Spinal cord (tissue), 10 donors: Measurements from ENCODE around the gene FRY. TPM values are rescaled to one million over a fixed set of nuclear protein-coding genes. Genes with fewer than 3 reads are reported as not detected.

Experiments
- DNase-seq, 6 donors: peaks; one replicate each; pipeline versions ENCODE4 v3.0.0 to v3.0.0-alpha.2; 2013 to 2015; ENCODE audit warnings: low spot score in 6 of 6, low read depth in 4 of 6
- H3K27ac ChIP-seq: one replicate; pipeline ENCODE4 v1.5.1; 2013; ENCODE audit warnings: low read depth, low read length, control low read depth
- H3K27me3 ChIP-seq: one replicate; pipeline ENCODE4 v1.6.1; 2013; ENCODE audit warnings: low read length; ENCODE audit not compliant: control insufficient read depth, insufficient read depth
- H3K36me3 ChIP-seq: one replicate; pipeline ENCODE4 v1.6.1; 2013; ENCODE audit warnings: low read length; ENCODE audit not compliant: control insufficient read depth, insufficient read depth
- H3K4me1 ChIP-seq: one replicate; pipeline ENCODE4 v1.6.1; 2013; ENCODE audit warnings: low read length; ENCODE audit not compliant: control insufficient read depth, insufficient read depth
- H3K4me3 ChIP-seq: one replicate; pipeline ENCODE4 v1.5.1; 2013; ENCODE audit warnings: low read depth, low read length, control low read depth
- H3K9me3 ChIP-seq: one replicate; pipeline ENCODE4 v1.6.1; 2013; ENCODE audit warnings: low read length; ENCODE audit not compliant: control insufficient read depth, insufficient read depth
- WGBS: methylation state at CpG from one replicate; pipeline ENCODE4 v1.1.5; 2013; ENCODE audit warnings: missing lambda C conversion rate; ENCODE audit not compliant: insufficient coverage; 5-methylcytosine and 5-hydroxymethylcytosine counted together
- polyA plus RNA-seq, 2 donors: library from polyadenylated mRNA; unstranded; fragments of 120-200 nt; gene quantifications; one replicate each; pipeline ENCODE4 v1.2.1, GENCODE V29; 2013; ENCODE audit not compliant: insufficient read length in 2 of 2
- total RNA-seq, 2 donors: library from RNA; depleted of rRNA in 1 of 2; stranded (reverse); fragments of 120-200 nt in 1 of 2; fragments of >200 nt in 1 of 2; gene quantifications; one replicate each; pipeline versions ENCODE4 v1.2.3 to v1.2.4, GENCODE V29; 2013 to 2014
- donor health status: healthy.

The FRY gene
- total and polyA plus RNA-seq, 4 donors, result 55.9 to 97.8 (median 92.7) TPM

DNA sequence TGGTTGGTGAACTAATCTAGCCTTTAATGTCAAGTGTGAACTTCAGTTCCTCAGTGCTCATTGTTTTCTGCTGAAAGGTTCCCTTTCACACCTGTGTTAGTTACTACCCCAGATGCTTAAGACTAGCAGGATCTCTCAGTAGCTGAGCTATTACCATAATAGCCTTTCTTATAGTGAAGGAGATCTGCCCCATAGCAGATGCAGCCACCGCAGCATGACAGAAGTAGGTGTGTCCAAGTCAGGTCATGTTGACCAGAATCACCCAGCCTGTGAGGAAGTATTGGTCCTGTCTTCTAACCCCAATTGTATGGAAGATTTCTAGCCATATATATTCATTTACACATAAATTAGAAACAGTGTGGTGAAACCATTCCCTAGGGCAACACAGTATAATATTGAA lies 246.3 kb downstream of the FRY start:
- WGBS, result no CpG with 5 or more reads among the region's 1 CpG
- no peak overlapping the region for H3K27ac ChIP-seq
- peaks cover 29% of the 10 kb centered on the region for H3K36me3 ChIP-seq
- H3K9me3 ChIP-seq, result no peaks in the 10 kb centered on the region
- H3K4me3 ChIP-seq, result no peak overlapping the region
- H3K27me3 ChIP-seq, result no peaks in the 10 kb centered on the region
- DNase-seq, result no peak
- no peaks in the 10 kb centered on the region for H3K4me1 ChIP-seq

DNA sequence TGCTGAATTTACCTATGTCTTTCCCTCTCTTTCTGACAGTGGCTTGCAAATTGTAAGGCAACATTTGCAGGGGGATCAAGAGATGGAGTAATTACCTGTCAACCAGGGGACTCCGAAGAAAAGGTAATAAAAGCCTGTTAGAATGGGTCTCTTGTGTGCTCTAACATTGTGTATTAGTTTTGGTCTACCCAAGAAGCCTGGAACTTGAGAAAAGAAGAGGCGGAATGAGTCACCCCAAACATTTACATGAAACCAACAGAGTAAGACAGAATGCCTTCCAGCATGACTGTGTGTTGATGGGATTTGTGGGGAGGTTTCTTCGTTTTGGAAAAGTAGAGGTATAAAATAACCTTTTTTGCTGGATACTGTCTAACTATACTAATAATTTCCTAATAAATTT lies 246.9 kb downstream of the FRY start:
- WGBS, result no CpG with 5 or more reads among the region's 3 CpGs
- peak in 1 of 6 donors; percentile 76 for DNase-seq
- Histone ChIP-seq H3K9me3 (no peaks in the 10 kb centered on the region), H3K36me3 (peaks cover 30% of the 10 kb centered on the region), H3K4me3 (no peak overlapping the region), H3K27me3 (no peaks in the 10 kb centered on the region), H3K27ac (no peak overlapping the region), H3K4me1 (no peaks in the 10 kb centered on the region)

- WGBS, result no CpG with 5 or more reads among the region's 1 CpG
- Histone ChIP-seq H3K36me3 (peaks cover 18% of the 10 kb centered on the region), H3K4me1 (no peaks in the 10 kb centered on the region), H3K27me3 (no peaks in the 10 kb centered on the region), H3K9me3 (no peaks in the 10 kb centered on the region), H3K27ac (no peak overlapping the region), H3K4me3 (no peak overlapping the region)
- no peak for DNase-seq
Observed at GRCh38 chr13:32281096-32281495, 249.5 kb downstream of the FRY start.

DNA sequence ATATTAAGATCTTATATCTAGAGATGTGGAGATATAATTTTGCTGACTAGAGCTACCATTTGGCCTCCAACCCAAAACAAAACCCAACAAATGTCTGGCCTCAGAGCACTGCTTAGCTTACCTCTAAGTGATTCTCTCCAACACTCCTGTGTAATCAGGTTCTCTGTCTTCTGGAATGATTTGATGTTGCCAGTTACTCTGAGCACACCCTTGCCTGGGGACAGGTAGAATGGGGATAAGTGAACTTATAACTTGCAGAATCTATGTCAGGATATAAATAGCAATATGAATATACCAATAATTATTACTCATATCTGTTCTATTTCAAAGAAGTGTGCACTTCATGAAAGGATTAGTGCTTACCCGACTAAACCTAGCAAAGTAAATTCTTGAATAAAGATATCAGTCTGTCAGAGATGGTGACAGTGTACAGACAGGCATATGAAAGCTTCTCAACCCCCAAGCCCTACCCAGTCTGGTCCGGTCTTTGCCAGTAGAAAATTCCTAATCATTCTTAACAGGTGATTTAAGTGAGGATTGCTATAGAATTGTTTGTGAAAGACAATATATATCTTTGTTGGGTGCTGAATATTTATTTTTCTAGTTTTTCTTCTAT lies 250.6 kb downstream of the FRY start:
- DNase-seq, result no peak
- H3K27me3 ChIP-seq, result no peaks in the 10 kb centered on the region
- no CpG with 5 or more reads among the region's 2 CpGs for WGBS
- H3K9me3 ChIP-seq, result no peaks in the 10 kb centered on the region
- H3K27ac ChIP-seq, result no peak overlapping the region
- no peak overlapping the region for H3K4me3 ChIP-seq
- peaks cover 18% of the 10 kb centered on the region for H3K36me3 ChIP-seq
- H3K4me1 ChIP-seq, result no peaks in the 10 kb centered on the region

- 13% methylated on average over 1 of the region's 6 CpGs for WGBS
- H3K27ac ChIP-seq, result peak overlapping the region; percentile 67
Observed at GRCh38 chr13:32284927-32285632, 253.5 kb downstream of the FRY start.

DNA sequence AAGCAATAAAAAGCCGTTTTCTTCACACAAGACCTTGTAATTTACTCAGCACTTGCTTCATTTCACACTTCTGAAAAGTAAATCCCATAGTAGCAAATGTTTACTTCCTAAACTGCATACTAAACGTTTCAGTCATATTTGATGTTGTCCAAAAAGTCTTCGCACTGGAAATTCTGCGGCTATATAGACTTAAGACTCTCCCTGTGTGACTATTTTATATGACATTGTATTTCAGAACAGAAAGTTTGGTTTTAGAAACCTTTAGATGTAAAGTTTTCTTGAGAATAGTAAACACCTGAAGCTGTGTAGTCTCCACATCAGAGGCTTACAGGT lies 254.0 kb downstream of the FRY start:
- DNase-seq, result no peak
- Histone ChIP-seq H3K36me3 (peaks cover 11% of the 10 kb centered on the region), H3K27me3 (no peaks in the 10 kb centered on the region), H3K4me1 (no peaks in the 10 kb centered on the region), H3K9me3 (no peaks in the 10 kb centered on the region), H3K27ac (peak overlapping the region; percentile 67), H3K4me3 (no peak overlapping the region)
- 0% methylated on average over 1 of the region's 4 CpGs for WGBS

More at GRCh38 chr13:32284927-32285632, 253.5 kb downstream of the FRY start:
- H3K4me1 ChIP-seq, result no peaks in the 10 kb centered on the region
- peaks cover 10% of the 10 kb centered on the region for H3K36me3 ChIP-seq
- H3K9me3 ChIP-seq, result no peaks in the 10 kb centered on the region
- H3K4me3 ChIP-seq, result no peak overlapping the region
- H3K27me3 ChIP-seq, result no peaks in the 10 kb centered on the region
- peak in 5 of 6 donors; percentile 35 to 80 (median 51) for DNase-seq

- DNase-seq, result no peak
- Histone ChIP-seq H3K4me3 (no peak overlapping the region), H3K4me1 (no peaks in the 10 kb centered on the region), H3K9me3 (no peaks in the 10 kb centered on the region), H3K27me3 (no peaks in the 10 kb centered on the region), H3K27ac (no peak overlapping the region), H3K36me3 (peaks cover 6% of the 10 kb centered on the region)
- WGBS, result no CpG with 5 or more reads among the region's 2 CpGs
Observed at GRCh38 chr13:32297206-32297605, 265.6 kb downstream of the FRY start.

GRCh38 chr13:32298695-32299094 lies 267.1 kb downstream of the FRY start:
- 75% methylated on average over 4 of the region's 6 CpGs for WGBS
- Histone ChIP-seq H3K4me3 (no peak overlapping the region), H3K27ac (no peak overlapping the region), H3K36me3 (peaks cover 6% of the 10 kb centered on the region), H3K9me3 (no peaks in the 10 kb centered on the region), H3K27me3 (no peaks in the 10 kb centered on the region), H3K4me1 (no peaks in the 10 kb centered on the region)
- no peak for DNase-seq

- H3K4me1 ChIP-seq, result no peaks in the 10 kb centered on the region
- WGBS, result 70% methylated on average over 2 of the region's 4 CpGs
- H3K4me3 ChIP-seq, result no peak overlapping the region
- no peak for DNase-seq
- no peak overlapping the region for H3K27ac ChIP-seq
- peaks cover 4% of the 10 kb centered on the region for H3K36me3 ChIP-seq
- H3K9me3 ChIP-seq, result no peaks in the 10 kb centered on the region
- H3K27me3 ChIP-seq, result no peaks in the 10 kb centered on the region
Observed at GRCh38 chr13:32299893-32300292, 268.3 kb downstream of the FRY start.

GRCh38 chr13:32300406-32300805 lies 268.8 kb downstream of the FRY start:
- DNase-seq, result no peak
- Histone ChIP-seq H3K27me3 (no peaks in the 10 kb centered on the region), H3K4me1 (no peaks in the 10 kb centered on the region), H3K4me3 (no peak overlapping the region), H3K27ac (no peak overlapping the region), H3K9me3 (no peaks in the 10 kb centered on the region), H3K36me3 (peaks cover 1% of the 10 kb centered on the region)
- WGBS, result 73% methylated on average over 5 of the region's 8 CpGs
